ENCODE results near the gene HADHA. TPM values are rescaled to one million over a fixed set of nuclear protein-coding genes. Genes with fewer than 3 reads are reported as not detected.
A peak's percentile ranks its signal among the peaks of the same experiment; 100 is the strongest.

HADHA gene
- total and polyA plus RNA-seq, 8 donors, result 53.2 to 144 (median 90.1) TPM

DNA sequence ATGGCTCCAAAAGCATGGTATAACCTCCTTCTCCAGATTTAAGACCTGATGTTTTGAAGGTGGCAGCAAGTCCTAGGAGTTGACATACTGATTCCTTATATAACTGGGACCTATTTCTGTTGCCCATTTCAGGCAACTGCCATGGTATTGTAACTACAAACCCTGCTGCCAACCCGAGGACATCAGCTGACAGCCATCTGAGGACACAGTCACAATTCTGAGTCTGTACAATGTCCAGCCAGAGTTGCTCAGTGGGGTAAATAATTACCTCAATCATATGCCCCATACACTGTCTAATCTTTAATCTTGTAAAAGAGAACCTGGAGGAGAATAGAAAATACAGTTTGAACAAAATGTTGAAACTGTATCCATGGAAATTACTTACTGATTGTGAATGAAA, 80.2 kb downstream of the HADHA start:
- WGBS, 5 donors, result 33 to 56% (median 41%) methylated on average over 1 of the region's 1 CpG
- Histone ChIP-seq H3K27ac (no peak overlapping the region), H3K9me3 (no peaks in the 10 kb centered on the region), H3K36me3 (no peaks in the 10 kb centered on the region), H3K4me1 (no peaks in the 10 kb centered on the region), H3K4me3 (no peak overlapping the region), H3K27me3 (no peaks in the 10 kb centered on the region)
- DNase-seq, result no peak
- intact Hi-C loops (cut with DNase I; ENCODE audit: low total_unique reads), result no loop called here
- no peak for TF ChIP-seq POLR2AphosphoS5 (IDR thresholded peaks at IDR 0.05)
- TF ChIP-seq, protein P1, sequence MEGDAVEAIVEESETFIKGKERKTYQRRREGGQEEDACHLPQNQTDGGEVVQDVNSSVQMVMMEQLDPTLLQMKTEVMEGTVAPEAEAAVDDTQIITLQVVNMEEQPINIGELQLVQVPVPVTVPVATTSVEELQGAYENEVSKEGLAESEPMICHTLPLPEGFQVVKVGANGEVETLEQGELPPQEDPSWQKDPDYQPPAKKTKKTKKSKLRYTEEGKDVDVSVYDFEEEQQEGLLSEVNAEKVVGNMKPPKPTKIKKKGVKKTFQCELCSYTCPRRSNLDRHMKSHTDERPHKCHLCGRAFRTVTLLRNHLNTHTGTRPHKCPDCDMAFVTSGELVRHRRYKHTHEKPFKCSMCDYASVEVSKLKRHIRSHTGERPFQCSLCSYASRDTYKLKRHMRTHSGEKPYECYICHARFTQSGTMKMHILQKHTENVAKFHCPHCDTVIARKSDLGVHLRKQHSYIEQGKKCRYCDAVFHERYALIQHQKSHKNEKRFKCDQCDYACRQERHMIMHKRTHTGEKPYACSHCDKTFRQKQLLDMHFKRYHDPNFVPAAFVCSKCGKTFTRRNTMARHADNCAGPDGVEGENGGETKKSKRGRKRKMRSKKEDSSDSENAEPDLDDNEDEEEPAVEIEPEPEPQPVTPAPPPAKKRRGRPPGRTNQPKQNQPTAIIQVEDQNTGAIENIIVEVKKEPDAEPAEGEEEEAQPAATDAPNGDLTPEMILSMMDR (IDR thresholded peaks at IDR 0.05), result no peak

DNA sequence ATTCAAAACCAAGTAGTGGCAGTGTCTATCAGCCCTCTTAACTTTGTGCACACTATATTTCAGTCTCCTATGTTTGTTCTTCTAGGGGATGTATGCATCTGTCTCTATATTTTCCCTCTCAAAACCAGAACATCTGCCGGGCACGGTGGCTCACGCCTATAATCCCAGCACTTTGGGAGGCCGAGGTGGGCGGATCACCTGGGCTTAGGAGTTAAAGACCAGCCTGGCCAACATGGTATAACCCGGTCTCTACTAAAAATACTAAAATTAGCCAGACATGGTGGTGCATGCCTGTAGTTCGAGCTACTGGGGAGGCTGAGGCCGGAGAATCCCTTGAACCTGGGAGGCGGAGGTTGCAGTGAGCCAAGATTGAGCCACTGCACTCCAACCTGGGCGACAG, 81.5 kb downstream of the HADHA start:
- no peaks in the 10 kb centered on the region for H3K36me3 ChIP-seq
- H3K4me3 ChIP-seq, result no peak overlapping the region
- no peaks in the 10 kb centered on the region for H3K27me3 ChIP-seq
- TF ChIP-seq POLR2AphosphoS5 (IDR thresholded peaks at IDR 0.05), result no peak
- TF ChIP-seq EP300 (IDR thresholded peaks at IDR 0.05), result no peak
- TF ChIP-seq POLR2A (IDR thresholded peaks at IDR 0.05), result no peak
- TF ChIP-seq, protein P1 (IDR thresholded peaks at IDR 0.05), result no peak
- intact Hi-C loops (cut with DNase I; ENCODE audit: low total_unique reads), result no loop called here
- no peaks in the 10 kb centered on the region for H3K9me3 ChIP-seq
- H3K4me1 ChIP-seq, result no peaks in the 10 kb centered on the region
- WGBS, 5 donors, result 86 to 94% (median 93%) methylated on average over 10 of the region's 10 CpGs
- no peak for DNase-seq
- H3K27ac ChIP-seq, result no peak overlapping the region

DNA sequence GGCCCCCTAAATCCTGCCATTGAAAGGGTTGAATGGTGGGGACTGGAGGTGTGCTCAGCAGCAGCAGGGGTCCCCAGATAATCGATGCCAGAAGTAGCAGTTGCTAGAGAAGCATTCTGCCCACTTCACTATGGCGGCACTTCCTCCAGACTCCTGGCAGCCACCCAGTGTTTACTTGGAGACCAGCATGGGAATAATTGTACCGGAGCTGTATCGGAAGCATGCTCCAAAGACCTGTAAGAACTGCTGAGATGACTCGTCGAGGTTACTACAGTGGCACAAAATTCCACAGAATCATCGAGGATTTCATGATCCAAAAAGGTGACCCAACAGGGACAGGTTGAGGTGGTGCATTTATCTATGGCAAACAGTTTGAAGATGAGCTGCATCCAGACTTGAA, 82.5 kb downstream of the HADHA start:
- DNase-seq, result no peak
- H3K4me3 ChIP-seq, result no peak overlapping the region
- TF ChIP-seq, protein P1 (IDR thresholded peaks at IDR 0.05), result no peak
- no peak for TF ChIP-seq POLR2AphosphoS5 (IDR thresholded peaks at IDR 0.05)
- no peak for TF ChIP-seq POLR2A (IDR thresholded peaks at IDR 0.05)
- TF ChIP-seq EP300 (IDR thresholded peaks at IDR 0.05), result no peak
- intact Hi-C loops (cut with DNase I; ENCODE audit: low total_unique reads), result no loop called here
- H3K9me3 ChIP-seq, result no peaks in the 10 kb centered on the region
- no peak overlapping the region for H3K27ac ChIP-seq
- H3K36me3 ChIP-seq, result no peaks in the 10 kb centered on the region
- H3K27me3 ChIP-seq, result no peaks in the 10 kb centered on the region
- no peaks in the 10 kb centered on the region for H3K4me1 ChIP-seq
- WGBS, 5 donors, result 85 to 96% (median 93%) methylated on average over 7 of the region's 7 CpGs

DNA sequence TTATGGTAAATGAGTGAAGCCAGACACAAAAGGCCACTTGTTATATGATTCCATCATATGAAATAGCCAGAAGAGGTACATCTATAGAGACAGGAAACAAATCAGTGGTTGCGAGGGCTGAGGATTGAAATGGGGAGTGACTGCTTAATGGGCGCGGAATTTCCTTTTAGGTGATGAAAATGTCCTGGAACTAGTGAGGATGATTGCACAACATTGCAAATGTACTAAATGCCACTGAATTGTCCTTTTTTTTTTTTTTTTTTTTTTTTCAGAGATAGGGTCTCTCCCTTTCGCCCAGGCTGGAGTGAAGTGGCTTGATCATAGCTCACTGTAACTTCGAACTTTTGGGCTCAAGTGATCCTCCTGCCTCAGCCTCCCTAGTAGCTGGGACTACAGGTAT, 86.9 kb downstream of the HADHA start:
- Histone ChIP-seq H3K27ac (no peak overlapping the region), H3K27me3 (no peaks in the 10 kb centered on the region), H3K4me1 (no peaks in the 10 kb centered on the region), H3K9me3 (no peaks in the 10 kb centered on the region), H3K4me3 (no peak overlapping the region), H3K36me3 (no peaks in the 10 kb centered on the region)
- no peak for TF ChIP-seq EP300 (IDR thresholded peaks at IDR 0.05)
- intact Hi-C loops (cut with DNase I; ENCODE audit: low total_unique reads), result no loop called here
- peak in 1 of 2 donors; percentile 1 for DNase-seq
- 91 to 98% (median 96%) methylated on average over 5 of the region's 5 CpGs for WGBS, 5 donors

DNA sequence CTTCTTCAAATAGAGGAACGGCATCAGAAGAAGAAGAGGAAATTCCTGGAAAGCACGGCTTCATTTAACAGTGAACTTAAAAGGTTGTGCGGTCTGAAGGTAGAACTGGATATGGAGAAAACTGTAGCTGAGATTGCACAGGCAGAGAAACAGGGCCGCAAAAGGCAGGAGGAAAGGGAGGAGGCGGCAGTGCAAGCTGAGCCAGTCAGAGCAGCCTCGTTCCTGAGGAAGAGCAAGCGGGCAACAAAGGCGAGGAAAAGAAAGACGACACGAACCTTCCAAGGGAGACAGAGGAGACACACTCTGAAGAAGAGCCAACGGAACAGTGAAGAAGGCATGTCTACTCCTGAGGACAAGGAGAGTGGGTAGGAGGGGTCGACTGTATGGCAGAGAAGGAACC, 94.2 kb downstream of the HADHA start:
- intact Hi-C loops (cut with DNase I; ENCODE audit: low total_unique reads), result no loop called here
- H3K4me1 ChIP-seq, result peaks cover 0 to 4% (median 0%) of the 10 kb centered on the region in 4 donors
- H3K9me3 ChIP-seq, result no peaks in the 10 kb centered on the region
- H3K4me3 ChIP-seq, result no peak overlapping the region
- no peak for TF ChIP-seq POLR2A (IDR thresholded peaks at IDR 0.05)
- TF ChIP-seq EP300 (IDR thresholded peaks at IDR 0.05), result no peak
- TF ChIP-seq POLR2AphosphoS5 (IDR thresholded peaks at IDR 0.05), result no peak
- TF ChIP-seq, protein P1 (IDR thresholded peaks at IDR 0.05), result no peak
- no peak for DNase-seq
- H3K27me3 ChIP-seq, result peaks cover 0 to 31% (median 0%) of the 10 kb centered on the region in 3 donors
- WGBS, 5 donors, result 78 to 82% (median 81%) methylated on average over 12 of the region's 12 CpGs
- no peak overlapping the region for H3K27ac ChIP-seq
- H3K36me3 ChIP-seq, result no peaks in the 10 kb centered on the region

Data from stomach (tissue), 9 donors.